Uterus (tissue), 4 donors: ENCODE data around the gene UBR4. TPM values are rescaled to one million over a fixed set of nuclear protein-coding genes. Genes with fewer than 3 reads are reported as not detected.

Experiments used
- DNase-seq, 2 donors: peaks; one replicate each; pipeline ENCODE4 v3.0.0-alpha.2; 2019 to 2020
- H3K27ac ChIP-seq, 2 donors: fragments of 200-600 bp; sonication (generic); 1 replicate in 1 of 2; 2 replicates in 1 of 2; pipeline ENCODE4 v1.5.1; 2016 to 2018
- H3K27me3 ChIP-seq, 2 donors: fragments of 200-600 bp; sonication (generic); one replicate each; pipeline ENCODE4 v1.5.1; 2018 to 2019; ENCODE audit warnings: control low read depth in 1 of 2
- H3K36me3 ChIP-seq, 2 donors: fragments of 200-600 bp; sonication (generic); one replicate each; pipeline ENCODE4 v1.5.1; 2019; ENCODE audit warnings: control low read depth in 1 of 2
- H3K4me1 ChIP-seq, 2 donors: fragments of 200-600 bp; sonication (generic); one replicate each; pipeline ENCODE4 v1.5.1; 2018 to 2019; ENCODE audit warnings: control low read depth in 1 of 2
- H3K4me3 ChIP-seq, 2 donors: fragments of 200-600 bp; sonication (generic); 1 replicate in 1 of 2; 2 replicates in 1 of 2; pipeline ENCODE4 v1.5.1; 2018 to 2019; ENCODE audit warnings: mild to moderate bottlenecking in 1 of 2
- H3K9me3 ChIP-seq, 2 donors: fragments of 200-600 bp; sonication (generic); one replicate each; pipeline ENCODE4 v1.5.1; 2019; ENCODE audit warnings: control low read depth in 1 of 2
- POLR2A ChIP-seq, 2 donors: fragments of 450-650 bp; IDR thresholded peaks; one replicate each; pipeline ENCODE4 v1.6.1; 2016; ENCODE audit warnings: antibody characterized with exemption in 2 of 2, mild to moderate bottlenecking in 1 of 2, moderate library complexity in 1 of 2
- intact Hi-C: fragments of 100-400 bp; cut with DNase I; formaldehyde crosslinking; loops from one replicate; pipeline ENCODE4 v1.15.1; 2023; ENCODE audit warnings: low total_unique reads
- total RNA-seq, 4 donors: library from RNA; depleted of rRNA in 3 of 4; stranded (reverse); fragments of >200 nt in 3 of 4; gene quantifications; one replicate each; pipeline versions ENCODE4 v1.1.0 to v1.2.4, GENCODE V29; 2014 to 2023
- TF ChIP-seq, protein P1 (sequence below), 4 experiments: fragments of 200-600 bp in 2 of 4; fragments of 450-650 bp in 2 of 4; sonication (generic) in 2 of 4; IDR thresholded peaks; one replicate each; pipeline ENCODE4 v1.5.1; 2016 to 2019; ENCODE audit warnings: antibody characterized with exemption in 4 of 4, mild to moderate bottlenecking in 2 of 4, moderate library complexity in 1 of 4
- donor health status: DM: yes; HTN: yes; CAD: no.

Gene UBR4
- total RNA-seq, 4 donors from 2014 or later = 50.0 to 161 (median 105) TPM

DNA sequence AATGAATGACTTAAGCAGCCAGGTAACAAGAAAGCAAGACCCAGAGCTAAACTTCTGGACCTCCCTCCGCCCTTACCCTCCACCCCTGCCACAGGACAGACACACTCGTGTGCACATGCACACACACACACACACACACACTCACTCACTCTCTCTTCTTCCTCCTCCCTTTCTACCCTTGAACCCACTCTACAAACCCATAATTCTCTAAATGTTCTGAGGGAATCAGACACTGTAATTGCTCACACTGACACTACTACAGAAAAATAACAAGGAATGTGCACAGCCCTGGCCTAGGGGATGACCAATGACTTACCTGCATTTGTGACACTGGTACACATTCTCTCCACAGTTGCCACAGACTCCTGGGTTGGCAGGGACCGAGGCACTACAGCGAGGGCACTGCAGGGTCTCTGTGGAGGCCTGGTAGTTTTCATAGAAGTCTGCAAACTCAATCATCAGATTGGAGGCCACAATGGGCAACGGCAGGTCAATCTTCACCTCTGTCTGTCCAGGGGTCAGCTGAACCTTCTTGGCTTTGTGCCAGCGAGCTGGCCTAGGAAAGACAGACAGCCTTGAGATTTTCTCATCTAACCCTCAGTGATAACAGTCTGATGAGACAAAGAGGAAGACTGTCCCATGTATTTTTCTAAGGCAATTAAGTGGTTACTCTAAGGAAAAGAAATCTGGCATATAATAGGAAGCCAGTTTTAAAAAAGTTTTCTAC lies 94.8 kb downstream of the UBR4 start:
- no peaks in the 10 kb centered on the region for H3K36me3 ChIP-seq

DNA sequence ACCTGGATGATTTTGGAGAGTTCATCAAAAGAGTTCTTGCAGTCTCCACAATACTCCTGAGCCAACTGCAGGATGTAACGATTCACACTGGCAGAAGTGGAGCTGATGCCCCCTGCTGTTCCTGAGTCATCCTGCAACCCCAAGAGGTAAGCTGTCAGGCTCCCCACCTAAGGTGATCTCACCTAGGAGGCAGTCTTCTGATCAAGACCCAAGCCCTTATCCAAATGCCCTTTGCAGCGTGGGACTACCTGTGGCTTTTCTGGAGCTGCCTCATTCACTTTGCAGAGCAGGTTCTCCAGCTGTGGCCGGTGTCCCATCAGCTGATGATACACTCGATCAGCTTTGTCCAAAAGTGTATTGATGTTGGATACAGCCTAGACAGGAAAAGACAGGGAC lies 96.4 kb downstream of the UBR4 start:
- H3K27ac ChIP-seq = no peak overlapping the region
- TF ChIP-seq, protein P1, sequence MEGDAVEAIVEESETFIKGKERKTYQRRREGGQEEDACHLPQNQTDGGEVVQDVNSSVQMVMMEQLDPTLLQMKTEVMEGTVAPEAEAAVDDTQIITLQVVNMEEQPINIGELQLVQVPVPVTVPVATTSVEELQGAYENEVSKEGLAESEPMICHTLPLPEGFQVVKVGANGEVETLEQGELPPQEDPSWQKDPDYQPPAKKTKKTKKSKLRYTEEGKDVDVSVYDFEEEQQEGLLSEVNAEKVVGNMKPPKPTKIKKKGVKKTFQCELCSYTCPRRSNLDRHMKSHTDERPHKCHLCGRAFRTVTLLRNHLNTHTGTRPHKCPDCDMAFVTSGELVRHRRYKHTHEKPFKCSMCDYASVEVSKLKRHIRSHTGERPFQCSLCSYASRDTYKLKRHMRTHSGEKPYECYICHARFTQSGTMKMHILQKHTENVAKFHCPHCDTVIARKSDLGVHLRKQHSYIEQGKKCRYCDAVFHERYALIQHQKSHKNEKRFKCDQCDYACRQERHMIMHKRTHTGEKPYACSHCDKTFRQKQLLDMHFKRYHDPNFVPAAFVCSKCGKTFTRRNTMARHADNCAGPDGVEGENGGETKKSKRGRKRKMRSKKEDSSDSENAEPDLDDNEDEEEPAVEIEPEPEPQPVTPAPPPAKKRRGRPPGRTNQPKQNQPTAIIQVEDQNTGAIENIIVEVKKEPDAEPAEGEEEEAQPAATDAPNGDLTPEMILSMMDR (IDR thresholded peaks at IDR 0.05) = peak in 3 of 4 experiments; percentile 12 to 31 (median 24)
- TF ChIP-seq POLR2A (IDR thresholded peaks at IDR 0.05) = no peak
- no peaks in the 10 kb centered on the region for H3K4me1 ChIP-seq
- H3K27me3 ChIP-seq = no peaks in the 10 kb centered on the region
- no peaks in the 10 kb centered on the region for H3K9me3 ChIP-seq
- no peaks in the 10 kb centered on the region for H3K36me3 ChIP-seq
- H3K4me3 ChIP-seq = no peak overlapping the region
- intact Hi-C loops = no loop called here
- DNase-seq = peak in 1 of 2 donors; percentile 28

More for the DNA sequence above, 94.8 kb downstream of the UBR4 start:
- Histone ChIP-seq H3K4me1 (no peaks in the 10 kb centered on the region), H3K27me3 (no peaks in the 10 kb centered on the region), H3K4me3 (no peak overlapping the region), H3K27ac (no peak overlapping the region), H3K9me3 (no peaks in the 10 kb centered on the region)
- TF ChIP-seq, protein P1 (IDR thresholded peaks at IDR 0.05) = no peak
- TF ChIP-seq POLR2A (IDR thresholded peaks at IDR 0.05) = no peak
- intact Hi-C loops = no loop called here
- no peak for DNase-seq

DNA sequence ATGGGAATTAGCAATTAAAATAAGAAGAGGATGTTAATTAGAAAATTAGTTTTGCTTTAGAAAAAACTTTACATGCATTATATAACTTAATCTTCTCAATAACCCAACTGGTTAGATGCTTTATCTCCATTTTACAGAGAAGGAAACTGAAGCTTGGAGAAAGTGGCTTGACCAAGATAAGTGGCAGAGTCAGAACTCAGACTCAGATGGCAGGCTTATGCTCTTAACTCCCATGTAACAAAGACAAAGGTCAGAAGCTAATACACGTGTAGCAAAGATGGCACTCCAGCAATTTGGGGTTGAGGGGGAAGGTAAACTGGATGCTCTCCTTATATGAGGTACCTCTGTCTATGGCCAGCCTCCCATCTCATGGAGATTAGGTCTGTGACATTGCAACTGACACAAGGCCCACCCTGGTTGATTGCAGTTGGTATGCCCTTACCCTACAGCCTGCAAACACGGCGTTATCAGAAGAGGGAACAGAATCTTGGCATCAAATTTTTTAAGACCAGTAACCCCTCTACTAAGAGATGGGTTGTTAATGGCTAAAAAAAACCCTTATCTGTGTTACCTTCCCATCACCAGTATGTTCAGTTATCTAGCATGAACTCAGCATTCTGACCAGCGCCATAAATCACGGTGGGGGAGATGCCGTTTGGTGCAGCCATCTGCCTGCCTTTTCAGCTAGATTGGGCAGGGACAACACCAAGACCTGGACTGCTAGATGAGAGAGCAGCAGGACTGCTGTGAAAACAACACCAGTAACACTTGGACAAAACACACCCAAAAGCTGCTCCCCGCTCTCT lies 97.0 kb downstream of the UBR4 start:
- H3K27ac ChIP-seq = no peak overlapping the region
- no peaks in the 10 kb centered on the region for H3K36me3 ChIP-seq
- no peak for DNase-seq
- H3K4me1 ChIP-seq = no peaks in the 10 kb centered on the region
- no peaks in the 10 kb centered on the region for H3K27me3 ChIP-seq
- no peaks in the 10 kb centered on the region for H3K9me3 ChIP-seq
- TF ChIP-seq, protein P1 (IDR thresholded peaks at IDR 0.05) = no peak
- TF ChIP-seq POLR2A (IDR thresholded peaks at IDR 0.05) = no peak
- H3K4me3 ChIP-seq = no peak overlapping the region
- intact Hi-C loops = no loop called here

DNA sequence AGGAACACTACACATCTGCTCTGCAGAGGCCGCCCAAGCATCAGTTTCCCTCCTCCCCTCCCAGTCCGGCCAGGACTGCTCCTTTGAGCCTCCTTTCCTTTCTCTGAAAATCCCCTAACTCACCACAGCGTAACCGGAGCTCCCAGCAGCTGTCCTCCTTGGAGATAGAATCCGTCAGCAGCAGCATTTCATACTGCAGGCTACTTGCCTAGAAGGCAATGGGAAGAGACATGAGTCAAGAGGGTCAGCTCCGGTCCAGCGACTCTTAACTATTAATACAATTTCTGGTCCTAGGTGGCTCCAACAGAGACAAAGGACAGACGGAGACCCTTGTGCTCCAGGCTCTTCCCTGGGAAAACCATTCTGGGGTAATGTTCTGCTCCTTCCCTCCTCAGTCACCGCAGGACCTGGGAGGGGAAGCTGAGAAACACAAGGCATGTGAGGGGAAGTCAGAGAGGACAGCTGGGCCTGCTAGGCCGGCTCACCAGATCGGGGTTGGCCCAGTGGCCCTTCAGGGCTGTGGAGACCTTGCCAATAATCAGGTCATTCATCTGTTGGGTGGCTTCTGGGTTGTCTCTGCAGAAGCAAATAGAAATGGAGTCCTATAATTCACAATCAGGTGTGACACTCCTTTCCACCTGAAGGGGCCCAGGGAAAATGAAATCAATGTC lies 99.7 kb downstream of the UBR4 start:
- no peaks in the 10 kb centered on the region for H3K27me3 ChIP-seq
- no peaks in the 10 kb centered on the region for H3K36me3 ChIP-seq
- no peak overlapping the region for H3K4me3 ChIP-seq
- intact Hi-C loops = no loop called here
- DNase-seq = no peak
- H3K4me1 ChIP-seq = no peaks in the 10 kb centered on the region
- TF ChIP-seq POLR2A (IDR thresholded peaks at IDR 0.05) = no peak
- TF ChIP-seq, protein P1 (IDR thresholded peaks at IDR 0.05) = no peak
- H3K9me3 ChIP-seq = no peaks in the 10 kb centered on the region
- no peak overlapping the region for H3K27ac ChIP-seq
